Activated T-helper 1 cell treated with anti-CD3 and anti-CD28 coated beads, Interleukin-2, amount 50 U/mL, for 16 hours (primary cell): ENCODE measurements around the gene SLC2A5.
A peak's percentile ranks its signal among the peaks of the same experiment; 100 is the strongest.
"Not testable (repeated sequence)": the region's sequence is repeated elsewhere in the genome, so short reads cannot be mapped to it uniquely, and the experiment has no call there.

Experiments used
- DNase-seq, 2 donors: peaks; one replicate each; pipeline ENCODE4 v3.0.0-alpha.2; 2020; ENCODE audit warnings: low read depth in 1 of 2, low spot score in 1 of 2

The SLC2A5 gene

DNA sequence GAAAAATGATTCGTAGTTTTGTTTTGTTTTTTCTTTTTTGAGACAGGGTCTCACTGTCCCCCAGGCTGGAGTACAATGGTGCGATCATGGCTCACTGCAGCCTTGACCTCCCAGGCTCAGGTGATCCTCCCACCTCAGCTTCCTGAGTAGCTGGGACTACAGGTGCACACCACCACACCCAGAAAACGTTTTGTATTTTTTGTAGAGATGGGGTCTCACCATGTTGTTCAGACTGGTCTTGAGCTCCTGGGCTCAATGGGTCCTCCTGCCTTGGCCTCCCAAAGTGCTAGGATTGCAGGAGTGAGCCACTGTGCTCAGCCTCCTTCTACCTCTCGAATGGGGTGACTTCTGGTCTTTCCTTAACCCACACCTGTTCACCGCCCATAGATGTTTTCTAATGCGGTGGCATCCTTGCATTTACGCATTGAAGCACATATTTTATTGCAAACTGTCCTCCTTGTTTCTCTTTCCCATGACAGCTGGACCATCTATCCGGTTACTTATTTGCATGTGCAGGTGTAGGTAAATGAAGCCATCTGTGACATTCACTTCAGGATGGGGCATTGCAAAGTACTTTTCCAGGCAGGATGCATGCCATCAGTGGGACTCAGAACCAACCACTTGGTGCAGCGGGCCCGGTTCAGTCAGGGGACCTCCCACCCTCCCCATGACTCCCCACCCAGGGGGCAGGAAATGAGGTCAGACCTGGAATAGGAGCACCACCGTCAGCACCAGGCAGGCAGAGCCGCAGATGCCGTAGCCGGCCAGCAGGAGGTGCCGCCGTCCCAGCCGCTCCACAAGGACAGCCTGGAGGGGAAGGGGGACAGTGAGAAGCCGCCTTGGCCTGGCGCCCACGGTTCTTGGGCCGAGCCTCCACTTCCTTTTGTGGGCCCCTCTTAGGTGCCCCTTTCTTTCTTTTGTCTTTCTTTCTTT is 59.7 kb downstream of the SLC2A5 start:
- DNase-seq, result no peak

DNA sequence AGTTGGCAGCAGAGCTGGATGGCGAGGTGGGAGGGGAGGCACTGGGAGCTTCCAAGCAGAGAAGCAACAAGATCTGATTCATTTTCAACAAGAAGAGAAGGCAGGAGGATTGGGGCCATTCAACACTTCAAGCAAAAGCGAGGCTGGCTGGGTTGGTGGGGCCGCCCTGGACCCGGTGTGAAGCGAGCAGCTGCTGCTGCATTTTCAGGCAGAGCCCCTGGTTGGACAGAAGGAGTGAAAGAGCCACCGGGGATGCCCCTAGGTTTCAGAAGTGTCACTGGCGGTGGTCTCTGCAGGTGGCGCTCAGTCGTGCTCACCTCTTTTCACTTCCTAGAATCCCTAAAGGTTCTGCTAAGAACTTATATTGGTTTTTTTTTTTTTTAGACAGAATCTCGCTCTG is 61.2 kb downstream of the SLC2A5 start:
- DNase-seq, result no peak

DNA sequence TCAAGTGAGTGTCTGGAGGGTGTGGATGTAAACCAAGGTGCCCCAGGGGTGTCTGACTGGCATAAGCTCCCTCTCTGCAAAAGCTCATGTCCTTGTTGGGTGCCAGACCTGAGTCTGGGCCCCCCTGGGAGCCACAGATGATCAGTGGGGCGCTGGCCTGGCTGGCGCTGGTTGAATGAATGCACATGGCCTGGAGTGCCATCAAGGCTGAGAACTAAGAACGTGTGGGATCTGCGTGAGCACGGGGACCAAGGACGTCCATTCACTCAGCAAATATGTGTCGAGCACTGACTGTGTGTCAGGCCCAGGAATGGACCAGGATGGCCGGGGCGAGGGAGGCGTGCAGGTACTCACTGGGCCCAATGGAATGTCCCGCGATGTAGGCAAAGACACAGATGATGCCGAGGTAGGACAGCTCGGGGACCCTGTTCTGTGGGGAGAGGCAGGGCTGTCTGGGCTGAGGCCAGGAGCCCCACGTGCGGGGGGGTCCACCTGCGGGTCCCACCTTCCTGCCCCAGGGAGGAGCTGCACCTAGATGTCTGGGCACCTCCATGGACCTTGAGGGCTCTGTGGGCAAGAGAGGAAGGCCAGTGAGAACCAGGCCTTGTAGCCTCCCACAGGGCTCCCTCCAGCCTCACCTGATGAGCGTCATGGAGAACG is 62.3 kb downstream of the SLC2A5 start:
- no peak for DNase-seq

DNA sequence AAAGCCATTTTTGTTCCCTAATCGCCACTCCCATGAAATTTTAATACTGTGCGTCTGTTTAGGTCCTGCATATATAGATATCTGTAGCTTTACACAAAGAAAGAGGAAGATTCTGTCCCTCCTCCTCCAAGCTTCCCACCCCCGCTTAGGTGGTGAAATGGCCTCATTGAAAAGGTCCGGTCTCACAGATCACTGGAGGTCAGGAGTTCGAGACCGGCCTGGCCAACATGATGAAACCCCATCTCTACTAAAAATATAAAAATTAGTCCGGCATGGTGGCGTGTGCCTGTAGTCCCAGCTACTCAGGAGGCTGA is 64.1 kb downstream of the SLC2A5 start:
- DNase-seq, result no peak

DNA sequence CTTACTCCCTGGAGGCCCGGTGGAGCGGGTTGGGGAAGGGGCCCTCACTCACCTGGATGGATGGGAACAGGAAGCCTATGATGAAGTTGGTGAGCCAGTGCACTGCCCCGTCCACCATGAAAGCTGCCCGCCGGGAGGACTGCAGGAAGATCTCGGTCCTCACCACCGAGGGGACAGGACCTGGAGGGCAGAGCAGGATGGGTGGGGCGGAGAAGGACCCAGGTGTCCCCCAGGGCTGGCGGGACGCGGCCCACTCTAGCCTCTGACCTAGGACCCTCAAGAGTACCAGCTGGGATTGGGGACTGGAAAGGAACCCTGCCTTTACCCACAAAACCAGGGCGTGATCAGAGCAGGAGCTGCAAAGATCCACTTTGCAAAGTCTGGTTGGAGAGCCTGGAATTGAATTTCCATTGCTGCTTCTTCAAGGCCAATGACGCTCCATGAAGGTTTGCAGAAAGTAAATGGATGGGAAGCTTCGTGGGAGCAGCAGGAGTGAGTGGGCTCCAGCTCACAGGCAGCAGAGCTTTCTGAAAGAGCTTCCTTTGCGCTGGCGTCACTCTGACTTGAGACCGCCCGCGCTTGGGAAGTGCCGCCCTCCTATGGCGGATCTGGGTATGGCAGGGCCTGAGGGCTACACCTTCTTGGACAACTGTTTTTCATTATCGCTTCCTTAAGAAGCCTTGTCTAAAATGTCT is 64.6 kb downstream of the SLC2A5 start:
- peak; percentile 64 to 69 for DNase-seq

DNA sequence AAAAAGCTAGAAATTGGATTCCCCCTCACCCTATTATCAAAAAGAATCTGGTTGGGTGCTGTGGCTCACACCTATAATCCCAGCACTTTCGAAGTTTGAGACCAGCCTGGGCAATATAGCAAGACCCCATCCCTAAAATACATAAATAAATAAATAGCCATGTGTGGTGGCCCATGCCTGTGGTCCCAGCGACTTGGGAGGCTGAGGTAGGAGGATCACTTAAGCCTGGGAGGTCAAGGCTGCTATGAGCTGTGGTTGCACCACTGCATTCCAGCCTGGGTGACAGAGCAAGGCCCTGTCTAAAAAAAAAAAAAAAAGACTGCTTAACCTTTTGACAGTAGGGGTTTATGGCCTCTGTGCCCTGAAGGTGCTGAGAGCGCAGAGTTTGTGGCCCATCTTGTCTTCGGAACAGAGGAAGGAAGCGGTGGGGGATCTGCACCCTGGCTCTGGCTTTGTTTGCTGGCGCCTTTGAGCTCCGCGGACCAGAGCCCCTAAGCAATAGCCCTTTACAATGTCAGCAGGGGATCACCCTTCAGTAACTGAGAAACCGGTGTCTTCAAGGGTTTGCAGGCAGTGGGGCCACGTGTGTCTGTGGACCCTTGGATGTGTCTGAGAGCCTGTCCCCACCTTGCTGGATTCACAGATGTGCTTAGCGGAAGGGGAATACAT is 65.3 kb downstream of the SLC2A5 start:
- DNase-seq, result no peak

DNA sequence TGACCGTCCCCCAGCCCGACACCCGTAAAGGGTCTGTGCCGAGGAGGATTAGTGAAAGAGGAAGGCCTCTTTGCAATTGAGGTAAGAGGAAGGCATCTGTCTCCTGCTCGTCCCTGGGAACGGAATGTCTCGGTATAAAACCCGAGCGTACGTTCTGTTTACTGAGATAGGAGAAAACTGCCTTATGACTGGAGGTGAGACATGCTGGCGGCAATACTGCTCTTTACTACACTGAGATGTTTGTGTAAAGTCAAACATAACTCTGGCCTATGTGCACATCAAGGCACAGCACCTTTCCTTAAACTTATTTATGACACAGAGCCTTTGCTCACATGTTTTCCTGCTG is 67.2 kb downstream of the SLC2A5 start:
- DNase-seq, result not testable (repeated sequence)

DNA sequence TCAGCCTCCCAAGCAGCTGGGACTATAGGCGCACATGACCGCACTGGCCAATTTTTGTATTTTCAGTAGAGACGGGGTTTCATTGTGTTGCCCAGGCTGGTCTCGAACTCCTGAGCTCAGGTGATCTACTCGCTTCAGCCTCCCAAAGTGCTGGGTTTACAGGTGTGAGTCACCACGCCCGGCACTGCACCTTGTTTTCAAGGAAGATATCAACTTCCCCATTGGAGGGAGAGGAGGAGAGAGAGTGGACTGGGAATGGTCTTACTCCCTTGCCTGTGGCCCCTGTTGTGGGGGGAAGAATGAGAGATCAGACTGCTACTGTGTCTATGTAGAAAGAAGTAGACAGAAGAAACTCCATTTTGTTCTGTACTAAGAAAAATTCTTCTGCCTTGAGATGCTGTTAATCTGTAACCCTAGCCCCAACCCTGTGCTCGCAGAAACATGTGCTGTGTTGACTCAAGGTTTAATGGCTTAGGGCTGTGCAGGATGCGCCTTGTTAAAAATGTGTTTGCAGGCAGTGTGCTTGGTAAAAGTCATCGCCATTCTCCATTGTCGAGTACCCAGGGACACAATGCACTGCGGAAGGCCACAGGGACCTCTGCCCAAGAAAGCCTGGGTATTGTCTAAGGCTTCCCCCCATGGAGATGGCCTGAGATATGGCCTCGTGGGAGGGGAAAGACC is 67.8 kb downstream of the SLC2A5 start:
- DNase-seq, result not testable (repeated sequence)

DNA sequence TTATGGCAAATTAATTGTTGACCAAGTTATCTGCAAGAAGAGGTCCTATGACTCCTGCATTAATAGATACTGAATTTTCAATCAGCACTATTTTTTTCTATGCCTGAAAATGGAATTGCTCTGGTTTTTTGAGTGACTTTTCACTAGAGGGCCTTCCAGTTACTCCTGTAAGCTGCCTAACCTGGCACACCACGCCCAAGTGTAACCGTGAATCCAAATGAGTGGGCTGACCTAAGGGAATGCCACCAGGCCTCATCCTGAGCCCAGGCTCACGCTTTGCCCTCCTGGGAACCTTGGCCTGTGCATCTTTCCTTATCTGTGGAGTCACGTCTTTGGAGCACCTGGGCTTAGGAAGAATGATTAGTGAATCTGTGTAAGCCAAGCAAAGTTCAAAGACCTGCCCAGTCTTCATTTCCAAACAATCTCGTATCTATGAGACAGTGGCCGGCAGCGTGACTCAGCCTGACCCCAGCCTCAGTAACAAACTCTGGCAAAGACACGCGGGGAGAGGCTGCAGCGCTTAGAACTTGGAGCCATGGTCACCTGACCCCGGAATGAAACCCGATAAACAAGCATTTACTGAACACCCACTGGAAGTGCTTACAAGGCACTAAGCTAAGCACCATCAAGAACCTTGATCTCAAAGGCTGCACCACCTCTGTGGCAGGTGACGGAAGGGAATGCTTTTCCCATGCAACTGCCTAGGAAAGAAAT is 75.3 kb downstream of the SLC2A5 start:
- DNase-seq, result not testable (repeated sequence)

DNA sequence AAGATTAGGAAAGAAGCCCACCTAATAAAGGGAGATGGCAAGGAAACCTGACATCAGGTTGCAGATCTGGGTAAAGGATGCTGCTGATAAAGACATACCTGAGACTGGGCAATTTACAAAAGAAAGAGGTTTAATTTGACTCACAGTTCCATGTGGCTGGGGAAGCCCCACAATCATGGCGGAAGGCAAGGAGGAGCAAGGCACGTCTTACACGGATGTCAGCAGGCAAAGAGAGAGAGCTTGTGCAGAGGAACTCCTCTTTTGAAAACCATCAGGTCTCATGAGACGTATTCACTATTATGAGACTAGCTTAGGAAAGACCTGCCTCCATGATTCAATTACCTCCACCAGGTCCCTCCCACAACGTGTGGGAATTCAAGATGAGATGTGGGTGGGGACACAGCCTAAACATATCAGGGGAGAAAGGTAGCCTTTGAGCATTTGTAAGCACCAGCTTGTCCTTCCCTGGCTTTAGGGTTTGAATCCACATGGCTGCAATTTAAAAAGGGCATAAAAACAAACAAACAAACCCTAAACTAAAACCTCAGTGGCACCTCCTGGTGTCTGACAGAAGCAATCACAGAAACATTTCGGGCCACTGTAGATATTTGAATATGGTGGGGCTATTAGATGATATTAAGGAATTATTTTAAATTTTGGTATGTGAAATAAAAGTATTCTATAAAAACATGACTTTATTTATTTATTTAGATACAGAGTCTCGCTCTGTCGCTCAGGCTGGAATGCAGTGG is 76.3 kb downstream of the SLC2A5 start:
- no peak for DNase-seq

DNA sequence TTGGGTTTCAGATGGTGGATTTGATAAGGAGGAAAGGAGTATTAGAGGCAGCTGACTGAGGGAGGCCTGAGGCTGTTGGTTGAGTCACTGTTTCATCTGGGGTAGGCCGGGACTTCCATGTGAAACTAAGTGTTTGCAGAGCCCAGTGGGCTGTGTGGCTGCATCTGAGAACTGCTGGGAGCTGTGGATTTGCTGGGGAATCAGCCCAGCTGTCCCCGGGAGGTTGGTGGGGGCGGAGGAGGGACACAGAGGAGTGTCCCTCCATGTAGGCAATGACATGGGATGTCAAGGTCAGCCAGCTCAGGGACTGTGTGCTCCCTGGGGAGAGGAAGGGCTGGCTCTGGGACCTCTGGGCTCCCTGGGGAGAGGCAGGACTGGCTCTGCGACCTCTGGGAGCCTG is 79.6 kb downstream of the SLC2A5 start:
- no peak for DNase-seq

DNA sequence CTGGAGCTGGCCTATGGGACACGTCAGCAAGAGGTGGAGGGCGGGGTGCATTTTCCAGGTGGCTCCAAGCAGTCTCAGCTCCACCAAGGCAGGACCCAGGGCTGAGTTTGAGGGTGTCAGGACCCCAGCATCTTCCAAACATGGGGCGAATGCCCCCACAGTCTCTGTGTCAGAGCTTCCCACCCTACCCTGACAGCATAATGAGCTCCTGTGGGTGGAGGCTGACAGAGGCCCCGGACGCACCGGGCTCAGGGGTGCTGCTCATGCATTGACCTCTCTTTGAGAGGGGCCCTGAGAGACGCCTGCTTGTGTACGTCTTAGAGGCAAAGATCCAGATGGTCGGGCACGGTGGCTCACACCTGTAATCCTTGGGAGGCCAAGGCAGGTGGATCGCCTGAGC is 80.4 kb downstream of the SLC2A5 start:
- no peak for DNase-seq

DNA sequence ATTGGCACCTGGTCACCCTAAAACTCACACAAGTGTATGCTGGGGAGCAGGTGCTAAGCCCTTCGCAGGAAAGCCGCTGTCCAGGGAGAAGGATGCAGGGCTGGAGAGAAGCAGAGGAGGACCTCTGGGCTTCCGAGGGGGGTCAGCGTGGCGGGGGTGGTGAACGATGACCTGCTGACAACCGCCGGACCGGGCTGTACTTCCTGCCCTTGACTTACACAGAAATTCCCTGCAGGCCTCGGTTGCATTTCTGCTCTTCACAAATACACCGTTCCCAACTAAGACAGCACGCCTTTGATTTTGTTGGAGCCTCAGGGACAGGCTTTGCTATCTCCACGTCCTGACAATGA is 80.8 kb downstream of the SLC2A5 start:
- DNase-seq, result no peak

DNA sequence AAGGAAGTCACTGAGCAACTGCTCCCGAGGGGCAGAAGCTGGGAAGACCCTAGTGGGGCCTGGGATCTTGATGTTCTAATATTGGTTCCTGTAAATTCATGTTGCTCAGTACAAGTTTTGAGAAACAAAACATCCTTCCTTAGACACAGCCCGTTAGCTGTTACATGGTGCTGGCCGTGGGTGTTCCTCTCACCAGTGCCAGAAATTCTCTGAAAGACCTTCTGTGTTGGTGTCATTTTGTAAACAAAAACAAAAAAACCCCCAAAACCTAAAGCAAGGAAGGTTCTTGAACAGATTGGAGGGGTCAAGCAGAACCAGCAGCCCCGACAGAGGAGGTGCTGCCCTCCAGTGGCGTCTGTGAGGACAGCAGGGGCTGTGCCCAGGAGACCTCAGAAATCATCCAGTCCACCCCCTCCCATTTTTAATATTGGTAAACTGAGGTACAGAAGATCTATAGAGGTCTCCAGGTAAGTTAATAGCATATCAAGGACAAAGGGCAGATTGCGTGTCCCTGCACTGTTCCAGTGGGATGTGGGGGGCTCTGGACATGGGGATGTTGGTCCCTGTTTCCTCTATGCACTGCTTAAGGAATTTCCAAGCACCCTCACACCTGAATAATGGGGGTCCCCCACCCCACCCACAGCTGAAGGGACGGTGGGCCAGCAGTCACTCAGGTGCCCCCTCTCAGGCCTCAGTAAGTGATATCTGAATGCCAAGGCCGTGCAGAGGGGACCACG is 81.4 kb downstream of the SLC2A5 start:
- peak; percentile 42 to 44 for DNase-seq

DNA sequence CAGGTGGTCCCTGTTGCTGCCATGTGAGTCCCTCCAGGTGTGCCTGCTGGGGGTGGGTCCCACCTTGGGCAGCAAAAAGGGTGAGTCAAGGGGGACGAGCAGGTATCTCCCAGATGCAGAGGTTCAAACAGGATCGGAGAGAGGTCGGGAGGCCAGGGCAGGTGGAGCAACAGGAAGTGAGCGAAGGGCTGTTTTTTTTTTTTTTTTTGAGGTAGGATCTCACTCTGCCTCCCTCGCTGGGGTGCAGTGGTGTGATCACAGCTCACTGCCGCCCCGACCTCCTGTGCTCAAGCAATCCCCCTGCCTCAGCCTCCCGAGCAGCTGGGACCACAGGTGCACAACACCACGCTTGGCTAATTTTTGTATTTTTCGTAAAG is 82.6 kb downstream of the SLC2A5 start:
- no peak for DNase-seq

DNA sequence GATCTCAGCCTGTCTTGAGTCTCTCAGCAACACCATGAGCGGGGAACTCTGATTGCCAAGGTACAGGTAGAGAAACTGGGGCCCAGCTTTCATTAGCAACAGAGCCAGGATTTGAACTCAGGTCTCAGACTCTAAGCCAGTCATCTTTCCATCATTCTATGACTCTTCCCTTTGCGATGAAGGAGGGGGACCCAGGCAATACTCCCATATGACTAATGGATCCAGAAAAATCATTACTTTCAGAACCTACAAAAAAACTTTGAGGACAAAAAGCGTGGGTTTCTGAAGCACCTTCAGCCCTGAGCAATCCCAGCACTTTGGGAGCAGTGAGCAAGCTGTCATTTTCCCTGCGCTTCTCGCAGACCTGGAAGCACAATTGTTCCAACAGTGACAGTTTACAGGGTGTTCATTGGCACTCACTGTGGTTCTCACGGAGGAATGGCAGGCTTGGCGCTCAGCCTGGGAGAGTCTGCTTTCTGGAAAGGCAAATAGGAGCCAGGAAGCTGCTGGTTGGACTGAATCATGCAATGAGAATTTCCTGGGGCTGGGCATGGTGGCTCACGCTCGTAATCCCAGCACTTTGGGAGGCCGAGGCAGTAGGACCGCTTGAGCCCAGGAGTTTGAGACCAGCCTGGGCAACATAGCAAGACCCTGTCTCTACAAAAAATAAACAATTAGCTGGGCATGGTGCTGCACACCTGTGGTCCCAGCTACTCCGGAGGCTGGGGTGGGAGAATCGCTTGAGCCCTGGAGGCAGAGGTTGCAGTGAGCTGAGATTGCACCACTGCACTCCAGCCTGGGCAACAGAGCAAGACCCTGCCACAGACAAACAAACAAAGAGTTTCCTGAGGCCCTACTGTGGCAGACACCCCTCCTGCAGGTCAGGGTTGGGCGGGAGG is 83.3 kb downstream of the SLC2A5 start:
- no peak for DNase-seq
